Type B pancreatic cell (in vitro differentiated cells): Measurements from ENCODE around the gene MOSMO. TPM values are rescaled to one million over a fixed set of nuclear protein-coding genes. Genes with fewer than 3 reads are reported as not detected.
A peak's percentile ranks its signal among the peaks of the same experiment; 100 is the strongest.

Experiments used
- DNase-seq: peaks from one replicate; pipeline ENCODE4 v3.0.0; 2021; ENCODE audit warnings: mixed read lengths; ENCODE audit not compliant: unreplicated experiment; ENCODE audit errors: extremely low spot score
- H3K27ac Mint-ChIP-seq: 2 replicates; pipeline ENCODE4 v1.8.0; 2021; ENCODE audit warnings: mild to moderate bottlenecking, mixed read lengths
- H3K27me3 Mint-ChIP-seq: 2 replicates; pipeline ENCODE4 v1.8.0; 2021; ENCODE audit warnings: mixed read lengths
- H3K36me3 Mint-ChIP-seq: 2 replicates; pipeline ENCODE4 v1.8.0; 2021; ENCODE audit warnings: mixed read lengths
- H3K4me1 Mint-ChIP-seq: one replicate; pipeline ENCODE4 v1.8.0; 2021; ENCODE audit warnings: mixed read lengths; ENCODE audit not compliant: unreplicated experiment
- H3K4me3 Mint-ChIP-seq: 2 replicates; pipeline ENCODE4 v1.8.0; 2021; ENCODE audit warnings: mild to moderate bottlenecking, mixed read lengths
- H3K9me3 Mint-ChIP-seq: 2 replicates; pipeline ENCODE4 v1.8.0; 2021; ENCODE audit warnings: mixed read lengths
- total RNA-seq: library from RNA; stranded (reverse); gene quantifications from 2 replicates; pipeline ENCODE4 v1.2.1, GENCODE V29; 2021; ENCODE audit warnings: low replicate concordance
- TF ChIP-seq, protein P1 (sequence below): fragments of 200-600 bp; sonication (generic); conservative IDR thresholded peaks from 2 replicates; pipeline ENCODE4 v1.5.0; 2021; ENCODE audit warnings: antibody characterized with exemption, mild to moderate bottlenecking

Gene MOSMO
- total RNA-seq, 1 donor from 2014 or later = 13.5 TPM

DNA sequence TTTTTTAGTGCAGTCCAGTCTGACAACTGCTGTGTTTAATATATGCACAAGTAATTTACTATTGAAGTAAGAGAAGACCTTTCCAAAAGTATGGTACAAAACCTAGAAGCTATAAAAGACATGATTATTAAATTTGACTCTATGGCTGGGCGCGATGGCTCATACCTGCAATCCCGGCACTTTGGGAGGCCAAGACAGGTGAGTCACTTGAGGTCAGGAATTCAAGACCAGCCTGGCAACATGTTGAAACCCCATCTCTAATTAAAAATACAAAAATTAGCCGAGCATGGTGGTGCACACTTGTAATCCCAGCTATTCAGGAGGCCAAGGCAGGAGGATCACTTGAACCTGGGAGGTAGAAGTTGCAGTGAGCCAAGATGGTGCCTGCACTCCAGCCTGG lies 43.1 kb downstream of the MOSMO start:
- no peaks in the 10 kb centered on the region for H3K9me3 Mint-ChIP-seq
- H3K27ac Mint-ChIP-seq = no peak overlapping the region
- no peak overlapping the region for H3K4me3 Mint-ChIP-seq
- H3K36me3 Mint-ChIP-seq = no peaks in the 10 kb centered on the region
- H3K27me3 Mint-ChIP-seq = no peaks in the 10 kb centered on the region
- H3K4me1 Mint-ChIP-seq = no peaks in the 10 kb centered on the region
- no peak for DNase-seq
- TF ChIP-seq, protein P1, sequence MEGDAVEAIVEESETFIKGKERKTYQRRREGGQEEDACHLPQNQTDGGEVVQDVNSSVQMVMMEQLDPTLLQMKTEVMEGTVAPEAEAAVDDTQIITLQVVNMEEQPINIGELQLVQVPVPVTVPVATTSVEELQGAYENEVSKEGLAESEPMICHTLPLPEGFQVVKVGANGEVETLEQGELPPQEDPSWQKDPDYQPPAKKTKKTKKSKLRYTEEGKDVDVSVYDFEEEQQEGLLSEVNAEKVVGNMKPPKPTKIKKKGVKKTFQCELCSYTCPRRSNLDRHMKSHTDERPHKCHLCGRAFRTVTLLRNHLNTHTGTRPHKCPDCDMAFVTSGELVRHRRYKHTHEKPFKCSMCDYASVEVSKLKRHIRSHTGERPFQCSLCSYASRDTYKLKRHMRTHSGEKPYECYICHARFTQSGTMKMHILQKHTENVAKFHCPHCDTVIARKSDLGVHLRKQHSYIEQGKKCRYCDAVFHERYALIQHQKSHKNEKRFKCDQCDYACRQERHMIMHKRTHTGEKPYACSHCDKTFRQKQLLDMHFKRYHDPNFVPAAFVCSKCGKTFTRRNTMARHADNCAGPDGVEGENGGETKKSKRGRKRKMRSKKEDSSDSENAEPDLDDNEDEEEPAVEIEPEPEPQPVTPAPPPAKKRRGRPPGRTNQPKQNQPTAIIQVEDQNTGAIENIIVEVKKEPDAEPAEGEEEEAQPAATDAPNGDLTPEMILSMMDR = no peak

DNA sequence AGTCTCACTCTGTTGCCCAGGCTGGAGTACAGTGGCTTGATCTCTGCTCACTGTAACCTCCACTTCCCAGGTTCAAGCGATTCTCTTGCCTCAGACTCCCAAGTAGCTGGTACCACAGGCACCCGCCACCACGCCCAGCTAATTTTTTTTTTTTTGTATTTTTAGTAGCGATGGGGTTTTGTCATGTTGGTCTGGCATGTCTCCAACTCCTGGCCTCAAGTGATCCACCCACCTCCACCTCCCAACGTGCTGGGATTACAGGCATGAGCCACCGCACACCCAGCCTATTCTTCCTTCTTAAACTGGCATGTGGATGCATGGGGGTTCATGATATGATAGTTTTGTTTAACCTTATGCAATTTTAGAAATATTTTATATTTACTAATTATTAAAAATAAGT lies 45.1 kb downstream of the MOSMO start:
- Mint-ChIP-seq H3K9me3 (no peaks in the 10 kb centered on the region), H3K36me3 (peaks cover 3% of the 10 kb centered on the region), H3K4me1 (no peaks in the 10 kb centered on the region), H3K27me3 (no peaks in the 10 kb centered on the region), H3K27ac (no peak overlapping the region), H3K4me3 (no peak overlapping the region)
- TF ChIP-seq, protein P1 = no peak
- DNase-seq = no peak

DNA sequence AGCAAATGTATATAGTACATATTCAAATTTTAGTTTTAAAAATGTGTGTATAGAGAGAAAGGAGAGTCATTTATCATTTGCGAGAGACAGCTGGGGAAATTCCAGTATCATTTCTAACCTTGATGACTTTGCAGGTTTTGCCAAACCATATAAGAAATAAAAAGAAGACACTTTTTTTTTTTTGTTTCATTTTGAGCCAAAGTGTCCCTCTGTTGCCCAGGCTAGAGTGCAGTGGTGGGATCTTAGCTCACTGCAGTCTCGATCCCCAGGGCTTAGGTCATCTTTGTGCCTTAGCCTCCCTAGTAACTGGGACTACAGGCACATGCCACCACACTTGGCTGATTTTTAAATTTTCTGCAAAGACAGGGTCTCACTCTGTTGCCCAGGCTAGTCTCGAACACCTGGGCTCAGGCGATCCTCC lies 46.0 kb downstream of the MOSMO start:
- H3K36me3 Mint-ChIP-seq = peaks cover 3% of the 10 kb centered on the region
- no peaks in the 10 kb centered on the region for H3K27me3 Mint-ChIP-seq

DNA sequence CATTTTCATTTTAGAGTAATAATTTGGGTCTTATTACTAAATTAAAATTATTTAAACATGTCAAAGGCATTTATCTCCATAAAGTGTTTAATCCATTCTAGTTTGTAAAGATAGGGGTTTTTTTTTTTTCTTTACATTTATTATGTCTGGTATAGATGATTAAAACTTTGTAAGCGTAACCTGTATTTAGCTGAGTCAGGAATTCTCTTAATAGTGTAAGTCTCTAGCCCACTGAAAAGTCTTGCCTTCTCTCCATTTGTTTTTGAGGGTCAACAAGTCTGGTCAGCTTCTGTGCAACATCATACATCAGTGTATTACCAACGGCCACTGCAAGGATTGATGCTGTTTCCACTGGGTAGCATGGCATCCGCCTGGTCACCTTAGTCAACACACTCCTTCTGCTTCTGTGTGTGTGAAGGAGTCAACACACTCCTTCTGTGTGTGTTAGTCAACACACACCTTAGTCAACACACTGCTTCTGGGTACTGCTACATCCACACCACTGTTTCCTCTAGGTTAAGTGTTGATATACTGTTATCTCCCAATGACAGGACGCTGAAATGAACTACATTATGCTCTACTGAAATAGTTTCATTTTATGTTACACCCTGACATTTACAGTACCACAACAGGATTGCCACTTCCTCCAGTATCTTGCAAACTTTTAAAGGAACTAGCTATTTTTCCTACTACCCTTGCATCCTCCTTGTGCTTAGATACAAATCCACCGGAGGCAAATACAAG lies 47.1 kb downstream of the MOSMO start:
- no peak for DNase-seq
- H3K27ac Mint-ChIP-seq = no peak overlapping the region
- TF ChIP-seq, protein P1 = no peak
- peaks cover 3% of the 10 kb centered on the region for H3K36me3 Mint-ChIP-seq
- H3K4me3 Mint-ChIP-seq = no peak overlapping the region
- H3K27me3 Mint-ChIP-seq = no peaks in the 10 kb centered on the region
- no peaks in the 10 kb centered on the region for H3K4me1 Mint-ChIP-seq
- H3K9me3 Mint-ChIP-seq = no peaks in the 10 kb centered on the region

More for the DNA sequence above, 46.0 kb downstream of the MOSMO start:
- TF ChIP-seq, protein P1 = no peak
- Mint-ChIP-seq H3K27ac (no peak overlapping the region), H3K4me1 (no peaks in the 10 kb centered on the region), H3K4me3 (no peak overlapping the region), H3K9me3 (no peaks in the 10 kb centered on the region)
- no peak for DNase-seq

DNA sequence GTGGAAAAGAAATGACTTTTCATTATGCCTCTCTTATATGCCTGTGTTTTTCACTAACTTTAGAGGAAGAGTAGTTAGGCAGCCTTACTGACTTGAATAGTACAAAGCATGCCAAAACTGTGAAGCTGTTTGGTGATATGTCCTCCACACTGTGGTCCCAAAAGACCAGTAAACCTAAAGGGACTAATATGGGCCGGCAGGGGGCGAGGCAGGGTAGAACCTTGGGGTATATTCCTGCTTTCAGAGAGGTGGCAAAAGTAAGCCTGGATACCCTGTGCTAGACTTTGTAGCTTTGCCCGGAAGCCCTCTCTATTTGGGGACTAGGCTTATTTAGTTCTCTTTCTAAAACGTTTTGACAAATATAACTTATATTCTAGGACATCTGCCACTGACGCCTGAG lies 48.0 kb downstream of the MOSMO start:
- no peaks in the 10 kb centered on the region for H3K9me3 Mint-ChIP-seq
- no peak for DNase-seq
- no peak overlapping the region for H3K27ac Mint-ChIP-seq
- TF ChIP-seq, protein P1 = peak; percentile 51
- H3K4me1 Mint-ChIP-seq = no peaks in the 10 kb centered on the region
- no peak overlapping the region for H3K4me3 Mint-ChIP-seq
- no peaks in the 10 kb centered on the region for H3K27me3 Mint-ChIP-seq
- peaks cover 3% of the 10 kb centered on the region for H3K36me3 Mint-ChIP-seq
